ENCODE data around the gene SRPK1.

The SRPK1 gene

GRCh38 chr6:35817515-35817914 lies 103.4 kb downstream of the SRPK1 start:
- no peak for DNase-seq (ENCODE audit: low spot score)

GRCh38 chr6:35811699-35811995 lies 109.3 kb downstream of the SRPK1 start:
- DNase-seq (ENCODE audit: low spot score), result no peak

- DNase-seq (ENCODE audit: low spot score), result no peak
Observed at GRCh38 chr6:35810971-35811698, 109.8 kb downstream of the SRPK1 start.

- no peak for DNase-seq (ENCODE audit: low spot score)
Observed at GRCh38 chr6:35809809-35810208, 111.1 kb downstream of the SRPK1 start.

GRCh38 chr6:35808688-35809087 lies 112.2 kb downstream of the SRPK1 start:
- DNase-seq (ENCODE audit: low spot score), result no peak

GRCh38 chr6:35804996-35805736 lies 115.7 kb downstream of the SRPK1 start, which contains the start of gene LHFPL5:
TSS of gene LHFPL5 (plus strand) at chr6:35805352. CDS start at chr6:35805671, 319 bp downstream.
- peak; percentile 89 for DNase-seq (ENCODE audit: low spot score)

- DNase-seq (ENCODE audit: low spot score), result no peak
Observed at GRCh38 chr6:35801148-35801547, 119.8 kb downstream of the SRPK1 start.

GRCh38 chr6:35798706-35799105 lies 122.2 kb downstream of the SRPK1 start:
- DNase-seq (ENCODE audit: low spot score), result no peak

GRCh38 chr6:35797837-35798526 lies 122.9 kb downstream of the SRPK1 start:
- DNase-seq (ENCODE audit: low spot score), result no peak

- no peak for DNase-seq (ENCODE audit: low spot score)
Observed at GRCh38 chr6:35796236-35796635, 124.7 kb downstream of the SRPK1 start.

GRCh38 chr6:35795453-35796071 lies 125.3 kb downstream of the SRPK1 start:
- no peak for DNase-seq (ENCODE audit: low spot score)

- no peak for DNase-seq (ENCODE audit: low spot score)
Observed at GRCh38 chr6:35794536-35795452, 126.1 kb downstream of the SRPK1 start.

- DNase-seq (ENCODE audit: low spot score), result no peak
Observed at GRCh38 chr6:35790683-35791082, 130.2 kb downstream of the SRPK1 start.

- no peak for DNase-seq (ENCODE audit: low spot score)
Observed at GRCh38 chr6:35788423-35788982, 132.4 kb downstream of the SRPK1 start.

- no peak for DNase-seq (ENCODE audit: low spot score)
Observed at GRCh38 chr6:35787266-35788218, 133.4 kb downstream of the SRPK1 start.

- DNase-seq (ENCODE audit: low spot score), result no peak
Observed at GRCh38 chr6:35786810-35787209, 134.1 kb downstream of the SRPK1 start.

GRCh38 chr6:35786272-35786671 lies 134.6 kb downstream of the SRPK1 start:
- DNase-seq (ENCODE audit: low spot score), result no peak

GRCh38 chr6:35784200-35784599 lies 136.7 kb downstream of the SRPK1 start:
- DNase-seq (ENCODE audit: low spot score), result no peak

Data from germinal center (tissue), 1 donor.